MCF 10A (cell line): ENCODE measurements around the gene NGFR. TPM values are rescaled to one million over a fixed set of nuclear protein-coding genes. Genes with fewer than 3 reads are reported as not detected.

Experiments
- BruUV-seq: library from RNA; stranded (reverse); fragments of 400-500 nt; replicated peaks from 2 replicates; lab custom pipeline; 2021; lab: Mats Ljungman, UMichigan
- CTCF ChIA-PET: fragments of 300-600 bp; sonication (Branson Sonifier 250); formaldehyde crosslinking; extraction: SDS; loops from one replicate; lab custom pipeline; 2021; ENCODE audit warnings: antibody characterized with exemption, inconsistent platforms; lab: Yijun Ruan, JAX
- POLR2A ChIA-PET: fragments of 300-600, 350-650 bp; sonication (Branson Sonifier 250); formaldehyde crosslinking; extraction: SDS; loops from one replicate; lab custom pipeline; 2020; ENCODE audit warnings: antibody characterized with exemption, inconsistent platforms; lab: Yijun Ruan, JAX
- DNase-seq: peaks from one replicate; pipeline ENCODE4 v3.0.0-alpha.2; 2018; ENCODE audit not compliant: unreplicated experiment
- H3K27ac Mint-ChIP-seq: one replicate; pipeline ENCODE4 v1.8.0; 2022; ENCODE audit warnings: mild to moderate bottlenecking, low read depth, mixed read lengths; ENCODE audit not compliant: unreplicated experiment
- H3K27me3 Mint-ChIP-seq: one replicate; pipeline ENCODE4 v1.8.0; 2022; ENCODE audit warnings: mixed read lengths; ENCODE audit not compliant: insufficient read depth, unreplicated experiment
- H3K36me3 Mint-ChIP-seq: one replicate; pipeline ENCODE4 v1.8.0; 2022; ENCODE audit warnings: mild to moderate bottlenecking, moderate library complexity, mixed read lengths; ENCODE audit not compliant: insufficient read depth, unreplicated experiment
- H3K4me1 Mint-ChIP-seq: one replicate; pipeline ENCODE4 v1.8.0; 2022; ENCODE audit warnings: mixed read lengths; ENCODE audit not compliant: insufficient read depth, unreplicated experiment
- H3K4me3 Mint-ChIP-seq: one replicate; pipeline ENCODE4 v1.8.0; 2022; ENCODE audit warnings: mild to moderate bottlenecking, moderate library complexity, mixed read lengths; ENCODE audit not compliant: unreplicated experiment
- H3K9me3 Mint-ChIP-seq: one replicate; pipeline ENCODE4 v1.8.0; 2022; ENCODE audit warnings: mixed read lengths; ENCODE audit not compliant: unreplicated experiment
- intact Hi-C: fragments of 100-400 bp; cut with micrococcal nuclease; formaldehyde crosslinking; loops from 2 replicates; pipeline ENCODE4 v1.14.1; 2022
- total RNA-seq: library from RNA; stranded (reverse); gene quantifications from 2 replicates; pipeline ENCODE4 v1.2.3, GENCODE V29; 2022
- TF ChIP-seq, protein P1 (sequence below): fragments of 200-600 bp; IDR thresholded peaks from one replicate; pipeline ENCODE4 v1.8.0; 2022; ENCODE audit warnings: antibody characterized with exemption, mild to moderate bottlenecking; ENCODE audit not compliant: unreplicated experiment

NGFR gene
- total RNA-seq, 1 experiment from 2014 or later = 0.26 TPM

DNA sequence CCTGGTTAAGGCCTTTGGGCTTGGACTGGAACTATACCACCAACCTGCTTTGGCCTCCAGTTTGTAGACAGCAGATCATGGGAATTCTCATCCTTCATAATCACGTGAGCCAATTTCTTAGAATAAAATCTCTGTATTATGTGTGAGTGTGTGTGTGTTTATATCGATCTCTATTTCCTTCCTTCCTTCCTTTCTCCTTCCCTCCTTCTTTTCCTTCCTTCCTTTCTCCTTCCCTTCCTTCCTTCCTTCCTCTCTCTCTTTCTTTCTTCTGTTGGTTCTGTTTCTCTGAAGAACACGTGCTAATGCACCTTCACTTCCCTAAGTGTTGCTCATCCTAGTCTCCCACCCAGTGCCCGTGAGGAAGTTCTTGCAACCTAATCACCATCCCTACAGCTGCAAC is 44.9 kb upstream of the NGFR start:
- no TSS peak for BruUV-seq
- TF ChIP-seq, protein P1, sequence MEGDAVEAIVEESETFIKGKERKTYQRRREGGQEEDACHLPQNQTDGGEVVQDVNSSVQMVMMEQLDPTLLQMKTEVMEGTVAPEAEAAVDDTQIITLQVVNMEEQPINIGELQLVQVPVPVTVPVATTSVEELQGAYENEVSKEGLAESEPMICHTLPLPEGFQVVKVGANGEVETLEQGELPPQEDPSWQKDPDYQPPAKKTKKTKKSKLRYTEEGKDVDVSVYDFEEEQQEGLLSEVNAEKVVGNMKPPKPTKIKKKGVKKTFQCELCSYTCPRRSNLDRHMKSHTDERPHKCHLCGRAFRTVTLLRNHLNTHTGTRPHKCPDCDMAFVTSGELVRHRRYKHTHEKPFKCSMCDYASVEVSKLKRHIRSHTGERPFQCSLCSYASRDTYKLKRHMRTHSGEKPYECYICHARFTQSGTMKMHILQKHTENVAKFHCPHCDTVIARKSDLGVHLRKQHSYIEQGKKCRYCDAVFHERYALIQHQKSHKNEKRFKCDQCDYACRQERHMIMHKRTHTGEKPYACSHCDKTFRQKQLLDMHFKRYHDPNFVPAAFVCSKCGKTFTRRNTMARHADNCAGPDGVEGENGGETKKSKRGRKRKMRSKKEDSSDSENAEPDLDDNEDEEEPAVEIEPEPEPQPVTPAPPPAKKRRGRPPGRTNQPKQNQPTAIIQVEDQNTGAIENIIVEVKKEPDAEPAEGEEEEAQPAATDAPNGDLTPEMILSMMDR = no peak
- intact Hi-C loops = no loop called here
- Mint-ChIP-seq H3K4me1 (no peaks in the 10 kb centered on the region), H3K36me3 (no peaks in the 10 kb centered on the region), H3K9me3 (no peaks in the 10 kb centered on the region), H3K27me3 (peaks cover 11% of the 10 kb centered on the region), H3K4me3 (no peak overlapping the region), H3K27ac (no peak overlapping the region)
- no peak for DNase-seq
- ChIA-PET CTCF (interaction anchor here (0.9 to 1.4 kb wide), 2 partner anchors 14 to 120 kb away, joined by 3 to 4 read pairs; no protein-coding TSS in a partner anchor), POLR2A (no interaction called here)

DNA sequence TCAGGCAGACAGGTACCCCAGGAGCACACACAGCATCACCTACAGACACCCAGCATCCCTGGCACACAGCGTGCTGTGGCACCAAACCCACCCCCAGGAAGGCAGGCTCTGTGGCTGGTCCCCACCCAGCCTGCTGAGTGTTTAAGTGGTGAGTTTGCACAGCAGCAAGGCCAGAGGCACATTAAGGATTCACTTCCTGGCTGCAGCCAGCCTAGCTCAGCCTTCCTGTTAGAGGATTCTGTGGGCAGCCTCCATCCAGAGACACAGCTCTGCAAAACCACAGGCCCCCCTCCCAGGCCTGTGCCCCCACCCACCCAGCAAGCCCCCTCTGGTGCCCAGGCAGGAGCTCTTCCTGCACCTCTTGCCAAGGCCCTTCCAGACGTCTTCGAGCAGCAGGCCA is 44.4 kb upstream of the NGFR start:
- BruUV-seq = no TSS peak
- TF ChIP-seq, protein P1 = no peak
- CTCF ChIA-PET = interaction anchor here (0.9 to 1.4 kb wide), 2 partner anchors 15 to 119 kb away, joined by 3 to 4 read pairs; no protein-coding TSS in a partner anchor

DNA sequence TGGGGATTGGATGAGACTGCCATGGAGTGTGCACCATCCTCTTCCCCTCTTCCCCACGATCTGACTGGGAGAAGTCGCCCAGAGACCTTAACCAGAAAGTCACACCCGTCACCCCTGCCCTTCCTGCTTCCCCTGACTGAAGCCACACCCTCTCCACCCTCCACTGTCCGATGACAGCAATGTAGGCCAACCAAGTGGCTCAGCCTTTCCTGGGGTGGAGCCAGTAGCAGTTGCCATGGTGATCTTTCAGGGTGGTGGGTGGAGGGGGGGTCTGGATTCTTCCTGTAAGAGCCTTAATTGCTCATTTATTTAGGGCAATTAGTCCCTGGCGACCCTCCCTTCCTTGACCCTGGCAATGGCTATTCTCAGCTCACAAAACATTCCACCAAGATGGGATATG is 42.9 kb upstream of the NGFR start:
- H3K9me3 Mint-ChIP-seq = no peaks in the 10 kb centered on the region
- TF ChIP-seq, protein P1 = no peak
- intact Hi-C loops = no loop called here
- POLR2A ChIA-PET = no interaction called here
- CTCF ChIA-PET = no interaction called here
- no peaks in the 10 kb centered on the region for H3K36me3 Mint-ChIP-seq
- H3K4me3 Mint-ChIP-seq = no peak overlapping the region
- no peaks in the 10 kb centered on the region for H3K4me1 Mint-ChIP-seq
- DNase-seq = no peak
- H3K27me3 Mint-ChIP-seq = peaks cover 18% of the 10 kb centered on the region
- no peak overlapping the region for H3K27ac Mint-ChIP-seq
- BruUV-seq = no TSS peak

More for the DNA sequence above, 44.4 kb upstream of the NGFR start:
- Mint-ChIP-seq H3K9me3 (no peaks in the 10 kb centered on the region), H3K4me1 (no peaks in the 10 kb centered on the region), H3K27ac (no peak overlapping the region), H3K27me3 (peaks cover 14% of the 10 kb centered on the region), H3K36me3 (no peaks in the 10 kb centered on the region), H3K4me3 (no peak overlapping the region)
- POLR2A ChIA-PET = interaction anchor here (0.6 kb wide), 1 partner anchor 34 kb away, joined by 3 read pairs; no protein-coding TSS in a partner anchor
- DNase-seq = no peak
- intact Hi-C loops = no loop called here

DNA sequence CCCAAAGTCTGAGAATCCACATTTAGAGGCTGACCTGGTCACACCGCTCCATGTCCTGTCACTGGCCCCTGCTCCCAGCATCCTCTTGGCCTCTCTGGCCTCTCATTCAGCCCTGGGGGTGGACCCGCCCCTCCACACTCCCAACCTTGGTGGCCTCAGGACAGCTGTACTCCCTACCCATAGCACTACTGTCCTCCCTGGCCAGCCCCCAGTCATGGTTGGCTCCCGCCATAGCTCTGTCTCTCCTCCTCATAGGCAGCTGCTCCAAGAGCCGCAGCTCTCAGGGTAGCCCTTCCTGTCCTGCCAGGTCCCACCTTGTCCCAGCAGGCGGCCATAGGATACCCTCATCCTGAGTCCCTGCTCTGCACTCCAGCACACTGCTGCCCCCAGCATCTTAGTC is 42.4 kb upstream of the NGFR start:
- no TSS peak for BruUV-seq
- CTCF ChIA-PET = no interaction called here
- Mint-ChIP-seq H3K27me3 (peaks cover 23% of the 10 kb centered on the region), H3K4me1 (no peaks in the 10 kb centered on the region), H3K36me3 (no peaks in the 10 kb centered on the region), H3K4me3 (no peak overlapping the region), H3K9me3 (no peaks in the 10 kb centered on the region), H3K27ac (no peak overlapping the region)
- intact Hi-C loops = no loop called here
- POLR2A ChIA-PET = no interaction called here
- TF ChIP-seq, protein P1 = no peak
- DNase-seq = no peak
